Sigmoid colon (tissue), 7 donors: ENCODE results near the gene SLC16A12. TPM values are rescaled to one million over a fixed set of nuclear protein-coding genes. Genes with fewer than 3 reads are reported as not detected.

ENCODE experiments used
- DNase-seq: peaks from one replicate; pipeline ENCODE4 v3.0.0-alpha.2; 2019
- H3K27ac ChIP-seq, 4 donors: fragments of 200-600 bp; sonication (generic); one replicate each; pipeline ENCODE4 v1.5.1; 2016 to 2019; ENCODE audit warnings: mild to moderate bottlenecking in 1 of 4
- H3K27me3 ChIP-seq, 3 donors: fragments of 200-600 bp; sonication (generic); one replicate each; pipeline ENCODE4 v1.5.1; 2019; ENCODE audit warnings: mild to moderate bottlenecking in 1 of 3
- H3K36me3 ChIP-seq, 4 donors: fragments of 200-600 bp; sonication (generic); one replicate each; pipeline ENCODE4 v1.5.1; 2016 to 2019
- H3K4me1 ChIP-seq, 4 donors: fragments of 200-600 bp; sonication (generic); one replicate each; pipeline ENCODE4 v1.5.1; 2017 to 2019
- H3K4me3 ChIP-seq, 4 donors: fragments of 200-600 bp; sonication (generic); one replicate each; pipeline ENCODE4 v1.5.1; 2017 to 2019; ENCODE audit warnings: mild to moderate bottlenecking in 2 of 4, moderate library complexity in 1 of 4
- H3K9me3 ChIP-seq, 4 donors: fragments of 200-600 bp in 3 of 4; sonication (generic) in 3 of 4; one replicate each; pipeline versions ENCODE4 v1.5.1 to v1.6.1; 2013 to 2019
- EP300 ChIP-seq, 4 donors: sonication (generic); formaldehyde crosslinking; IDR thresholded peaks; one replicate each; pipeline ENCODE4 v1.6.1; 2017; ENCODE audit warnings: antibody characterized with exemption in 4 of 4
- POLR2A ChIP-seq, 2 donors: fragments of 450-650 bp; IDR thresholded peaks; one replicate each; pipeline ENCODE4 v1.6.1; 2016; ENCODE audit warnings: antibody characterized with exemption in 2 of 2, mild to moderate bottlenecking in 2 of 2, moderate library complexity in 2 of 2
- POLR2AphosphoS5 ChIP-seq, 4 donors: sonication (generic); formaldehyde crosslinking; IDR thresholded peaks; one replicate each; pipeline ENCODE4 v1.6.1; 2017; ENCODE audit warnings: antibody characterized with exemption in 4 of 4
- WGBS, 2 donors: extraction: QIAGEN DNeasy Blood & Tissue Kit; methylation state at CpG; one replicate each; pipeline ENCODE4 v1.1.7; 2013; 5-methylcytosine and 5-hydroxymethylcytosine counted together
- intact Hi-C: fragments of 100-400 bp; cut with DNase I; formaldehyde crosslinking; loops from one replicate; pipeline ENCODE4 v1.15.1; 2023
- polyA plus RNA-seq, 3 donors: library from polyadenylated mRNA; stranded (reverse); fragments of 200-250 nt; gene quantifications; one replicate each; pipeline ENCODE4 v1.2.3, GENCODE V29; 2013
- total RNA-seq, 4 donors: library from RNA; depleted of rRNA; stranded (reverse); fragments of >200 nt; gene quantifications; one replicate each; pipeline ENCODE4 v1.1.0, GENCODE V29; 2016
- TF ChIP-seq, protein P1 (sequence below), 4 experiments: fragments of 450-650 bp in 3 of 4; fragments of 200-600 bp in 1 of 4; IDR thresholded peaks; one replicate each; pipeline ENCODE4 v1.5.1; 2016 to 2019; ENCODE audit warnings: antibody characterized with exemption in 4 of 4, mild to moderate bottlenecking in 3 of 4, moderate library complexity in 2 of 4
- donor health status: healthy with polysubstance abuse.
- donor health status: Bipolar disorder and iron deficiency.
- donor health status: healthy.

SLC16A12 gene
- total and polyA plus RNA-seq, 7 donors = 0.13 to 3.9 (median 1.3) TPM; not detected in 1

DNA sequence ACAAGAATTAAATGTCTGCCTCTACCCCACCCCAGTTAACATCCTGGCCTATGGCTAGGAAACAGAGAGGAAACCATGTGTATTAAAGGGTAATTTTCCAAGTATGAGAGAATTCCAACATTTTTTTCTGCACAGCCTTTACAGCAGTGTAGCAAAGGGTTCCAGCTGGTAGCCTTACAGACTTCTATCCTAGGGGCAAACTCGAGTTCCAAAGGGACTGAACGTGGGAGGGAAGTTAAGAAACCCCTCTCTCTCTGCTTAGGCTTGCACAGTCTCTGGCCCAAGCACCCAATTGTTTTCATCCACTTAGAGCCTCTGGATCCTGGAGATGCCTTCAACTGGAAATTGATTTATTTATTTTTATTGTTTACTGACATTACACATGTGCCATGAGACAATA, 60.3 kb downstream of the SLC16A12 start:
- H3K36me3 ChIP-seq = no peaks in the 10 kb centered on the region
- no peak overlapping the region for H3K4me3 ChIP-seq
- H3K27me3 ChIP-seq = no peaks in the 10 kb centered on the region
- intact Hi-C loops = no loop called here
- H3K27ac ChIP-seq = peak overlapping the region; percentile 66 to 82 (median 78)
- peaks cover 0 to 59% (median 50%) of the 10 kb centered on the region in 4 donors for H3K4me1 ChIP-seq
- H3K9me3 ChIP-seq = no peaks in the 10 kb centered on the region
- WGBS, 2 donors = 66 to 72% methylated on average over 2 of the region's 2 CpGs
- TF ChIP-seq POLR2A (IDR thresholded peaks at IDR 0.05) = no peak
- no peak for TF ChIP-seq POLR2AphosphoS5 (IDR thresholded peaks at IDR 0.05)
- TF ChIP-seq EP300 (IDR thresholded peaks at IDR 0.05) = no peak
- DNase-seq = no peak

DNA sequence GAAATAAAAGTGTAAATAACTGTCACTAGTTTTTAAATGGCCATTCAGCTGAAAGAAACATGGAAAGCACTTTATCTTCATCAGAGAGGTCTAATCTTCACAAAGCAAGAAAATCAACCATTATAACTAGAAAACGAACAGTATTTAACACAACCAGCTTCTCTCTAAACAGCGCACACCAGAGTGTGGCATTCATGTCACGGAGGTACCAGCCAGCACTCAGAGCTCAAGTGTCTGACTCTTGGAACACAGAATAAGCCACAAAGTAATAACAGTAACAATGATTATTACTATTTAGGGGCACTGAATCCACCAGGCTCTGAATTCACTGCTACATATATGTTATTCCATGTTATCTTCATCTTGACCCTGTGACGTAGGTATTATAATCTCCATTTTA, 60.9 kb downstream of the SLC16A12 start:
- H3K9me3 ChIP-seq = no peaks in the 10 kb centered on the region
- WGBS, 2 donors = 91 to 93% methylated on average over 4 of the region's 4 CpGs
- H3K4me1 ChIP-seq = peaks cover 0 to 52% (median 43%) of the 10 kb centered on the region in 4 donors
- TF ChIP-seq, protein P1, sequence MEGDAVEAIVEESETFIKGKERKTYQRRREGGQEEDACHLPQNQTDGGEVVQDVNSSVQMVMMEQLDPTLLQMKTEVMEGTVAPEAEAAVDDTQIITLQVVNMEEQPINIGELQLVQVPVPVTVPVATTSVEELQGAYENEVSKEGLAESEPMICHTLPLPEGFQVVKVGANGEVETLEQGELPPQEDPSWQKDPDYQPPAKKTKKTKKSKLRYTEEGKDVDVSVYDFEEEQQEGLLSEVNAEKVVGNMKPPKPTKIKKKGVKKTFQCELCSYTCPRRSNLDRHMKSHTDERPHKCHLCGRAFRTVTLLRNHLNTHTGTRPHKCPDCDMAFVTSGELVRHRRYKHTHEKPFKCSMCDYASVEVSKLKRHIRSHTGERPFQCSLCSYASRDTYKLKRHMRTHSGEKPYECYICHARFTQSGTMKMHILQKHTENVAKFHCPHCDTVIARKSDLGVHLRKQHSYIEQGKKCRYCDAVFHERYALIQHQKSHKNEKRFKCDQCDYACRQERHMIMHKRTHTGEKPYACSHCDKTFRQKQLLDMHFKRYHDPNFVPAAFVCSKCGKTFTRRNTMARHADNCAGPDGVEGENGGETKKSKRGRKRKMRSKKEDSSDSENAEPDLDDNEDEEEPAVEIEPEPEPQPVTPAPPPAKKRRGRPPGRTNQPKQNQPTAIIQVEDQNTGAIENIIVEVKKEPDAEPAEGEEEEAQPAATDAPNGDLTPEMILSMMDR (IDR thresholded peaks at IDR 0.05) = no peak
- no peaks in the 10 kb centered on the region for H3K36me3 ChIP-seq
- H3K4me3 ChIP-seq = no peak overlapping the region
- intact Hi-C loops = no loop called here
- DNase-seq = no peak
- H3K27me3 ChIP-seq = no peaks in the 10 kb centered on the region
- peak overlapping the region; percentile 66 to 82 (median 78) for H3K27ac ChIP-seq

DNA sequence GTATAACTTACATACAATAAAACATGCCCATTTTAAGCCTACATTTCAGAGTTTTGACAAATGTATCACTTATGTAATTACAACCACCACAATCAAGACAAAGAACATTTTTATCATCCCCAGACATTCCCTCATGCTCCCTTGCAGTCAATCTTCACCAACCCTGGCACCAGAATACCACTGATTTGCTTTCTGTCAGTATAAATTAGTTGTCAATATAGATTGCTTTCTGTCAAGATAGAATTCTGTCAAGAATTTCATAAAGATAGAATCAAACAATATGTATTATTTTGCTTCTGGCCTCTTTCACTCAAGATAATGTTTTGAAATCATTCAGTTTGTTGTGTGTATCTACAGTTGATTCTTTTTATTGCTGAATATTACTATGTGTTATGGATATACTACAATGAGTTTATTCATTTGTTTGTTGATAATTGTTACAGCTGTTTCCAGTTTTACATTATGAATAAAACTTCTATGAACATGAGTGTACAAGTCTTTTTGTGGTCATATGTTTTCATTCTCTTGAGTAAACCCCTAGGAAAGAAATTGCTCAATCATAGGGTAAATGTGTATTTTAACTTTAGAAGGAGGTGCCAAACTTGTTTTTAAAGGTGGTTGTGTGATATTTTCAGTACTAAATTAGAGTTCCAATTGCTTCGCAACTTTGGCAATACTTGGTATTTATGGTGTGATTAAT, 64.1 kb downstream of the SLC16A12 start:
- DNase-seq = no peak
- H3K36me3 ChIP-seq = no peaks in the 10 kb centered on the region
- peaks cover 0 to 33% (median 20%) of the 10 kb centered on the region in 4 donors for H3K4me1 ChIP-seq
- intact Hi-C loops = no loop called here
- H3K4me3 ChIP-seq = no peak overlapping the region
- no peaks in the 10 kb centered on the region for H3K27me3 ChIP-seq
- no peaks in the 10 kb centered on the region for H3K9me3 ChIP-seq
- WGBS, 2 donors = 92 to 94% methylated on average over 1 of the region's 1 CpG
- TF ChIP-seq EP300 (IDR thresholded peaks at IDR 0.05) = no peak
- TF ChIP-seq POLR2AphosphoS5 (IDR thresholded peaks at IDR 0.05) = no peak
- TF ChIP-seq POLR2A (IDR thresholded peaks at IDR 0.05) = no peak
- TF ChIP-seq, protein P1 (IDR thresholded peaks at IDR 0.05) = no peak
- no peak overlapping the region for H3K27ac ChIP-seq

DNA sequence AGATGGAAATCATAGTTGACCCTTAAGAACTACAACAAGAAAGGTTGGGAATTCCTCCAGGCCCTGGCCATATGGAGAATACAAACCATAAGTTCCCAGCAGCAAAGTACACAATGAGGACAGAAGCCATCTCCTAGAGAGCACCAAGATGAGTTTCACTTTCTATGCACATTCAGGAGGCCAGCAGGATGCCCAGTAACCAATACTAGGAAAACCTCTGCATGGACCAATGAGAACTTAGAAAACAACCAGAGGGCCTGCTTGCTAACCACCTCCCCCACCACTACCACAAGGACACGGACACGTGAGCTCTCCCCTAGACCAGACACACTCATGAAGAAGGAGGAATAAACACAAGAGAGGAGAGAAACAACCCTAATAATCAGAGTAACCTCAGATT, 64.8 kb downstream of the SLC16A12 start:
- Histone ChIP-seq H3K4me1 (peaks cover 0 to 27% (median 14%) of the 10 kb centered on the region in 4 donors), H3K27ac (no peak overlapping the region), H3K36me3 (no peaks in the 10 kb centered on the region), H3K4me3 (no peak overlapping the region), H3K9me3 (no peaks in the 10 kb centered on the region), H3K27me3 (no peaks in the 10 kb centered on the region)
- intact Hi-C loops = no loop called here
- no peak for TF ChIP-seq EP300 (IDR thresholded peaks at IDR 0.05)
- TF ChIP-seq POLR2AphosphoS5 (IDR thresholded peaks at IDR 0.05) = no peak
- TF ChIP-seq, protein P1 (IDR thresholded peaks at IDR 0.05) = no peak
- no peak for TF ChIP-seq POLR2A (IDR thresholded peaks at IDR 0.05)
- no peak for DNase-seq
- 78 to 86% methylated on average over 2 of the region's 2 CpGs for WGBS, 2 donors

DNA sequence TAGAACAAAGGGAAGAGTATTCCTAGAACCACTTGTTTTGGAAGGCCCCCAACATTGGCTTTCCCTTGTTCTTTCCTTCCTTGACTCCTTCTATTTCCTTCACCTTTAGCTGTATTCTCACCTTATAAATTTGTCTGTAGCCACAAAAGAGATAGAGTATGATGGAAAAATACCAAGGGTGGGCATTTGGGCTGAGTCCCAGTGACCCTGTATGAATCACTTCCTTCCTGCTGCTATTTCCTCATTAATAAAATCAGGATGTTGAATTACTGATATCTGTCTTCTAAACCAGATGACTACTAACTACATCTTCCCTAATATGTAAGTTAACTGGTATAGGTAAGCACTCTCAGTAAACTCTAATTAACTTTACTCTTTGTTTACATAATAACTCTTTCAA, 65.9 kb downstream of the SLC16A12 start:
- Histone ChIP-seq H3K9me3 (no peaks in the 10 kb centered on the region), H3K36me3 (no peaks in the 10 kb centered on the region), H3K27ac (no peak overlapping the region), H3K27me3 (no peaks in the 10 kb centered on the region), H3K4me1 (peaks cover 0 to 16% (median 4%) of the 10 kb centered on the region in 4 donors), H3K4me3 (no peak overlapping the region)
- DNase-seq = no peak
- intact Hi-C loops = no loop called here
- TF ChIP-seq POLR2AphosphoS5 (IDR thresholded peaks at IDR 0.05) = no peak
- no peak for TF ChIP-seq EP300 (IDR thresholded peaks at IDR 0.05)
- no peak for TF ChIP-seq POLR2A (IDR thresholded peaks at IDR 0.05)
- TF ChIP-seq, protein P1 (IDR thresholded peaks at IDR 0.05) = no peak
